GM12891 (cell line): ENCODE data around the gene DHCR24.

Source experiments
- PAX5 ChIP-seq: IDR thresholded peaks from 2 replicates; pipeline ENCODE4 v1.6.1; 2011; ENCODE audit warnings: low read length, moderate library complexity, mild to moderate bottlenecking; ENCODE audit not compliant: insufficient read depth, severe bottlenecking
- POLR2A ChIP-seq: IDR thresholded peaks from 2 replicates; pipeline ENCODE4 v1.6.1; 2011; ENCODE audit warnings: low read depth, low read length, control low read depth
- POLR2AphosphoS5 ChIP-seq: IDR thresholded peaks from 2 replicates; pipeline ENCODE4 v1.6.1; 2011; ENCODE audit warnings: low read depth, low read length, control low read depth
- POU2F2 ChIP-seq: IDR thresholded peaks from 2 replicates; pipeline ENCODE4 v1.6.1; 2011; ENCODE audit warnings: low read depth, mild to moderate bottlenecking, control low read depth, low read length, moderate library complexity
- SPI1 ChIP-seq: IDR thresholded peaks from 2 replicates; pipeline ENCODE4 v1.6.1; 2011; ENCODE audit warnings: low read depth, low read length, control low read depth
- TAF1 ChIP-seq: IDR thresholded peaks from 2 replicates; pipeline ENCODE4 v1.6.1; 2011; ENCODE audit warnings: low read depth, low read length, control low read depth

GRCh38 chr1:54816130-54816529 lies 70.9 kb downstream of the DHCR24 start:
- TF ChIP-seq POLR2AphosphoS5 (no peak), POLR2A (no peak), TAF1 (no peak), SPI1 (no peak), POU2F2 (no peak), PAX5 (no peak)
